GM21576 (cell line): Measurements from ENCODE around the gene MOCOS.

ENCODE experiments used
- ATAC-seq: cut with Tn5 transposase; IDR thresholded peaks from one replicate; pipeline ENCODE4 v1.9.1; 2021; ENCODE audit warnings: mild to moderate bottlenecking, moderate library complexity; ENCODE audit not compliant: unreplicated experiment

Gene MOCOS

DNA sequence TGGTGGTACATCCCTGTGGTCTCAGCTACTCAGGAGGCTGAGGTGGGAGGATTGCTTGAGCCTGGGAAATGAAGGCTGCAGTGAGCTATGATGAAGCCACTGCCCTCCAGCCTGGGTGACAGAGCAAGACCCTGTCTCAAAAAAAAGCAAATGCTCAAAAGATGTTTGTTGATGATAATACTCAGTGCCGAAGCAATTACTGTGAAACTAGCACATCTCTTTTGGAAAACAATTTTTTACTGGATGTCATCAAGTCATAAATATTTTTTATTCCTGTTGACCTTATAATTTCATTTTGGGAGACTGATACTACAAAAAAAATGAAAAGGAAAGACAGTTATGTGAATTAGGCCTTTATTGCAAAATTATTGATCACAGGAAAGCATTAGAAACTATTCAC lies 75.7 kb downstream of the MOCOS start:
- no peak for ATAC-seq

DNA sequence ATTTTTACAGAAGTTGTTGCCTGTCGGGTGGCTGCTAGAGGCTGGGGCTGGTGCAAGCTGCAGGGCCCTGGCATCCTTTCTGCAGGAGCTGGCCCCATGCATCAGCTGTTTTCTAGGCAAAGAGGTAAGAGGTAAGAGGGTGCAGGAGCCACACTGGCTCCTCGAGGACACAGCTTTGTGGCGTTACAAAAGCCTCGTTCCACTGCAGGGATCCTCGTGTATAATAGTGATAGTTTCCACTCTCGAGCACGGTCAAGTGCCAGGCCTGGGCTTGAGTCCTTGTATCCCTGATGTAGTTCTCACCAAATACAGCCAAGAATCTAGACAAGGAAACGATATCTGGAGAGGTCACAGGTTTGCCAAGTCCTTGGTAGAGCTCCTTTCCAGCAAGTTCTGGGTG lies 77.0 kb downstream of the MOCOS start:
- no peak for ATAC-seq

DNA sequence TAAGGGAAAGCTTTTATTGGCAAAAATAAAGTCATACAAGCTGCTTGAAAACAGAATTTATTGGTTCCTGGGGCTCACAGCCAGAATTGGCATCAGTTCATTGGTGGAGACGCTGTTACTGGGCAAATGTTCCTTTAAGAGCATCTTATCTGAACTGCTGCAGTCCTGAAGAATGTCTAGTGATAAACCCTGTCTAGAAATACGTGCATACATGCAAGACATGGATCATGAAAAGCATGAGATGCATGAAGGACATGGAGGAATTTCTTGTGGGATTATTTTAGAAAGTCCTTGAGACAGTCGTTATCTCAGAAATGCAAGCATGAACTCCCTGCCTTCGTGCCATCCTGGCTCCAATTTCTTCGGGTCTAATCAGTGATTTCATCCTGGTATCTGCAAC lies 77.7 kb downstream of the MOCOS start:
- no peak for ATAC-seq

DNA sequence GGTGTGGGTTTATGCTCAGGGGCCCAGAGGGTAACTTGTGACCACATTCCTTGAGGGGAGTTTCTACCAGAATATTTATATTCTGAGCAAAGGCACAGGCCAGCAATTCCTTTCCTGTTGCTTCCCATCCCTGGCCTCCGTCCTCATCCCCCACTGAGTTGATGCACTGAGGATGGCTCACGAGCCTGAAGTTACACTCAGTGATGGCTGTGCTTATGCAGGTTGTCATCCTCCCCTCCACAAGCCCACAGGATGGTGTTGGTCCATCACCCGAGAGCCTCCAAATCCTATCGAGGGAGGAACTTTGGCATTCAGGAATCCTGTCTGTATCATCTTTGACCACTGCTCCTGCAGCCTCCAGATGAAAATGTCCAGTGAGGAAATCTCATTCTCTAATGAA lies 81.9 kb downstream of the MOCOS start:
- no peak for ATAC-seq

DNA sequence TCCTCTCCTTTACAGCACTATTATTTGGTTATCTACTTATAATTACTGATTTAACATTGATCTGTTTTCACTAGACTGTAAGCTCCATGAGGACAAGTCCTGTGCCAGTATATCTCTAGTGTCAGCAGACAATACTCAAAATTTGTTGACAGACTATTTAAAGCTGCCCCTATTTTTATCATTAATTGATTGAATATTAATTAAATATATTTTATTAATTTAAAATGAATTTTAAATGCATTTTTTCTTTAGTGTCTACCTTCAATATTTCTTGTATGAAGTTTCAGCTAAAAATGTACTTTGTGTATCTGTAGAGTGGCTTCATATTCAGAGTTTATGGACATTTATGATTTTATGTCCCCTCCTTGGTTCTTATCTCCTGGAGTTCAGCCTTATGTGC lies 83.9 kb downstream of the MOCOS start:
- no peak for ATAC-seq

DNA sequence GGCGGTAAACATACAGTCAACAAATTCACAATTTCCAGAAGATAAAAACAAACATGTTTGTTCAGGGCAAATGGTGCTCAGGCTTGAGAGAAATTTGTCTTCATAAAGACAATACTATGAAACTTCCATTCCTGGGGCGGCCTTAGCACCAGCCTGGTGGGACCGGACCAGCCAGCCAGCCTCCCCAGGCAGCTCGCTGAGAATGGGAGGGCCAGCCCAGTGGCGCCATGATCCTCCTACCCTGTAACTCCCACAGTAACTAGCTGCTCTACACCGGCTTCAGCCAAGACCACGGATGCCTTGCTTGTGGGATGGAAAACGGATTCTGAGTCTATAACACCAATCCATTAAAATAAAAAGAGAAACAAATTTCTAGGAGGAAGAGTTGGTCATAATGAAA lies 86.0 kb downstream of the MOCOS start:
- no peak for ATAC-seq

DNA sequence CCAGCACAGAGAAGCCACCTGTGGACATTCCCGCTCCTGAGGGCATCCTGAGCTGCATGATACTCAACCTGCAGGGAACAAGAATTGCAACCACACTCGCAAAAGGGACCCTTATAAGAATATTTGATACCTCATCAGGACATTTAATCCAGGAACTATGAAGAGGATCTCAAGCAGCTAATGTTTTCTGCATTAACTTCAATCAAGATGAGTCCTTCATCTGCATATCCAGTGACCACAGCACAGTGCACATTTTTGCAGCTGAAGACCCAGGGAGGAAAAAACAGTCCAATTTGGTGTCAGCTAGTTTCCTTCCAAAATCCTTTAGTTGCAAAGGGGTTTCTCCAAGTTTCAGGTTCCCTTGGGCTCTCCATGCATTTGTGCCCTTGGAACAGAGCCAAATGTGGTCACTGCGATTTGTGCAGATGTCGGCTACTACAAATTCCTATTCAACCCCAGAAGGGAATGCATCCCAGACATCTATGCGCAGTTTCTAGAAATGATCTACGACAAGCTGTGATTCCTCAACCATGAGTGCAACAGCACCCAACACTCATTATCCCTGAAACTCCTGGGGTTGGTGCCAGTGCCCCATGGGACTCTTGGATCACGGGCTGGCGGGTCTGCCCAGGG lies 86.9 kb downstream of the MOCOS start:
- no peak for ATAC-seq

DNA sequence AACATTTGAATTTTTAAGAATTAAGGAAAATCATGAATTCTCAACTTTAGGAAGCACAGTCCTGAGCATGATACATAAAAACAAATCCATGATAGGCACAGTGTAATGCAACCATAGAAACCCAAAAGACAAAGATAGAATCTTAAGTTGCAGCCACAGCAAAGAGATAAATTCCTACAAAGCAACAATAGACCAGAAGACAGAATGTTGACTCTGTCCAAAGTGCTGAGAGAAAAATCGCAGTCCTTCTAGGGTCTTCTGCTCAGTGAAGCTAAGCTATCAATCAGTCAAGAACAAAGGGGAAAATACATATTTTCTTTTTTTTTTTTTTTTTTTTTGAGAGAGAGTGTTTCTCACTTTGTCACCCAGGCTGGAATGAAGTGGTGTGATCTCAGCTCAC lies 88.3 kb downstream of the MOCOS start:
- ATAC-seq, result no peak

DNA sequence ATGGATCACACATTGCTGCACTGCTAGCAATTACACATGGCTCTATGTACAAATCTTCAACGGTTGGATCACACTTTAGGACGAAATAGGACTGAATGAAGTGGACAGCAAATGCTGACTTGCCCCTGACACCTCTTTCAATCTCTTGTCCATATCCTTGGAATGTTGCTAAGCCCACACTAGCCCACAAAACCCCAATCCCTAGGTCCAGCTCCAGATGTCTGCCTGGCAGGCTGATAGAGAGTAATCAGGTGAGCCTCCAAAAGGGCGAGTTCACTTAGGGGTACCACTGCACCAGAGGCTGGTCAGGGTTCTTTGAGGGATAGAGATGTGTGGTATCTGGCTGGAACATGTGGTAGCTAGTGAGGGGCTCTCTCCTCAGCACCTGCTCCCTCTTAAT lies 91.7 kb downstream of the MOCOS start:
- ATAC-seq, result no peak

DNA sequence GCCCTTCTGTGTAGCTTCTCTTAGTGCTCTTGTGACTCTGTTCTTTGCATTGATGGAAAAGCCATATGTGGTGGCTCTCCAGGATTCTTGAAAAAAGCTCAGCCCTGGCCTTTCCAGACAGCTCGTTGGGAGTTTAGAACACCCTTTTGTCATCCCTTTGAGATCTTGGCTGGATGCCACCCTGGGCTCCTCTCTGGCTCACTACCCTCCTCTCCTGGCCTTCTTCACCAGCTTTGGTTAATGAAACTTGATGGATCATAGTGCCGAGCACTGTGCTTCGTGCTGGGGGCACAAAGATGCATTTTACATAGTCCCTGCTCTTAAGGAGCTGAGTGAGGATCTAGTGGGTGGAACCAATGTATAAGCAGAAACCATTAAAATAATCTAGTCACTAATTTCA lies 94.6 kb downstream of the MOCOS start:
- ATAC-seq, result no peak

DNA sequence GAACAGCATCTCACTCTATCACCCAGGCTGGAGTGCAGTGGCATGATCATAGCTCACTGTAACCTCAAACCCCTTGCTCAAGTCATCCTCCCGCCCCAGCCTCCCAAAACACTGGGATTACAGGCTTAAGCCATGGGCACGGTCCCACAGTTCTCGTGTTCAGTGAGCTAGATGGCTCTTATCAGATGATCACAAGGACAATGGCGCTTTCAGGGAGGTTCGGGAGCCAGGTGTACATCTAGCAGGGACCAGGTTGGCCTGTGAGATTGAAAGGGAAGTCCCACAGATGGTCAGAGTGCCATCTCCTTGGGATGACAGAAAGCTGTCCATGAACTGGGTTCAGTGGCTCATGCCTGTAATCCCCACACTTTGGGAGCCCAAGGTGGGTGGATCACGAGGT lies 96.2 kb downstream of the MOCOS start:
- no peak for ATAC-seq

DNA sequence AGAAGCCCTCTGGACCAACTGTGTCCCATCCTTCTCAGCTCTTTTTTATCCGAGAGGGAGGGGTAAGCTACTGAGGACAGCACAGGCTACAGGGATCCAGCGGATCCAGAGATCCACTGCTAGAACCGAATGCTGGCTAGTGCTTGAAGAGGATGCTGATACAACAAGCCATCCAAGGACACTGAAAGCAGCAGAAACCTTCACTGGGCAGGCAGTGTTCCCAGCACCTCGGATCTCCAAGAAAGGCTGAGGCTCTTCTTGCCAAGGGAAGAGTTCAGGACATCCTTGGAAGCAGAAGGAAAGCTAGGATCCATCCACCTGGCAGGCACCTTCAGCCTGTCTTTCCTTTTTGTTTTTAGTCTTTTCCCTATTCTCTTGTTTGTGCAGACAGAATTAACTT lies 97.0 kb downstream of the MOCOS start:
- no peak for ATAC-seq

DNA sequence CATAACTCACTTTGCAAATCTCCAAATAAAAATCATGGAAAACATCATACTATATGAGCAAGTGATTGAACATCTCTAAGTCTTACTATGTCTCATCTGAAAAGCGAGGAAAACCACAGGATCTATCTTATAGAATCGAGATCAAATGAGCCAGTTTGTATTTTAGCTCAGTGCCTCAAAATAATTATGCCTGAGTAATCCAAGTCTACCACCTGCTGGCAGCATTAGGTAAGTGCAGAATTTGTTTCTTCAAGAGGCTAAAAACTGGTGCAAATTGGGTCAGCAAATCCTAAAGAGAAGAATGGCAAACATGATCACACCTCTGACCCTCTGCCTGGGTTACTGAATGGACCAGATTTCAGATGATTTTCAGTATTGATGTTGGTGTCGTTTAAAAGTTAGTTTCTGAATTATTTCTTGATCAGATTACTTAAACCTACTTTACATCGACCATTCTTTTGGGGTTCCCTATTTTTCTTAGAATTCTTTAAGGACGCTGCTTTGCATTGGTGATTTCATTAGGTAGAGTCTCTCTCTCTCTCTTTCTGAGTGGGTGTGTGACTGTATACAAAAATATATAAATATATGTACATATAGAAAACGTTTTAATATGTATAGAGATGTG lies 97.5 kb downstream of the MOCOS start:
- ATAC-seq, result no peak

DNA sequence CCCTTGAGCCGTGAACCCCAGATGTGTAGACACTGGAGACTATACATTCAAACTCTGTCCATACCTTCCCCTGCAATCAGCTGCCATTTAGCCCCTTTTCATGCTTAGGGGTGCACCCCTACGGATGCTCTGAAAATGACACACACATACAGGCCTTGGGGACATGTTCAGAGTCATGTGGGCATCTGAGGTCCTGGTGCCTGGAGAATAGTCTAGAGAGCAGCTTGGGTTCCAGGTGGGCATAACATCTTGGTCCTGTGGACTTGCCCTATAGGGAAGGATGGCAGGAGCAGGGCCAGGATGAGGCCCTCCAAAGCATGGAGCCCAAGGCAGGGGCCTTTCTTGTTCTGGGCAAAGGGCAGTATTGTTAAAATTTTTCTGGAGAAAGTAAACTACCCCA lies 100.4 kb downstream of the MOCOS start:
- no peak for ATAC-seq

DNA sequence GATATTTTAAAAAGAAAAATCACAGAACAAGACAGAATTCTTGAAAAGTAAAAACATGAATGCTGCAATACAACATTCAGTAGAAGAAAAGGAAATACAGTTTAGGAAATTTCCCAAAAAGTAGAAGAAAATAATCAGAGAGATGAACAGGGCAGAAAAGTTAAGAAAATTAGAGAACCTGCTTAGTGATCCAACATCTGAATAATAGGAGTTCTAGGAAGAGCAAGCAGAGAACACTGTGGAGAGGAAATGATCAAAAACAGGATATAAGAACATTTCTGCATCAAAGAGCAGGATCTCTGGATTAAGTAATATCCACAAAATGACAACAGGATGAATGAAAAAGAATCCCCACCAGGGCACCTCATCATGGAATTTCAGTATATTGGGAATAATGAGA lies 101.4 kb downstream of the MOCOS start:
- no peak for ATAC-seq

DNA sequence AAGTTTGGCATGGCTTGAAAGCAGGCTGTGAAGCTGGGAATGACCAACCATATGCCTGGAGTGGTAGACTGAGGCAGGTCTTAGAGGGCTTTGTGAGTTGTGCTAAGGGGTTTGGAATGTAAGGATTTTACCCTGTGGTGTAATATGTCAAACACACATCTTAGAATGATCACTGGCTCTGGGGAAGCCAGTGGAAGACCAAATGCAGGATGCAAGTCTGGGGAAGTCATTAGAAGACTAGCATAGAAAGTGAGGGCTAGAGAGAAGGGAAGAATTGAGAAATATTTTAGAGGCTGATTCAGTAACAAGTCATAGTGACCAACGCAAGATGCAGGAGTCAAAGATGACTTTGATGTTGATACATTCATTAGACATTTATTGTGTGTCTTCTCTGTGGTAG lies 106.7 kb downstream of the MOCOS start:
- no peak for ATAC-seq

DNA sequence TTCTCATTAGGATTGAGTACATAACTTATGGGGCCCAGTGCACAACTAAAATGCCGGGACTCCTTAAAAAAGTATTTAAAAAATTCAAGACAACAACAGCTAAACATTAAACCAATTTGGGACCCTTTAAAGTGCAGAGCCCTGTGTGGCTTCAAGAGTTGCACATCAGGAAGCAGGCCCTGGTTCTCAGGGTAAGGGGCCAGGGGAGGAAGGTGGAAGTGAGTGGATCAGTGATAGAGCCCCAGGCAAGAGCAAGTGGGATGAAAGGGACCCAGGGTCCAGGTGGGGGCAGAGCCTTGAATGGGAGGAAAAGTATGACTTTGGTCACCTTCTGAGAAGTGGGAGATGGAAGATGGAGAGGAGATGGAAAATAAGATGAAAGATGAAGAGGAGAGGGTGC lies 107.9 kb downstream of the MOCOS start:
- no peak for ATAC-seq

DNA sequence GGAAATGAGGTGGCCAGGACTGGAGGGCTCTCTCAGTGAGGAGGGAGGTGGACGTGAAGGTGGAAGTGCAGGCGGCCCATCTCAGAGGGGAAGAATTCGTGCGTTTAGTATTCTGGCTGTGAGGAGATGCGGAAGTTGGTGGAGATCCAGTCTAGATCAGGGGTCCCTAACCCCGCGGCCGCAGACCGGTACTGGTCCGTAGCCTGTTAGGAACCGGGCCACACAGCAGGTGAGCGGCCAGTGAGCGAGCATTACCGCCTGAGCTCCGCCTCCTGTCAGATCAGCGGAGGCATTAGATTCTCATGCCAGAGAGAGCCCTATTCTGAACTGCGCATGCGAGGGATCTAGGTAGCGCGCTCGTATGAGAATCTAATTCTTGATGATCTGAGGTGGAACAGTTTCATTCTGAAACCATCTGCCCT lies 108.6 kb downstream of the MOCOS start:
- ATAC-seq, result no peak

DNA sequence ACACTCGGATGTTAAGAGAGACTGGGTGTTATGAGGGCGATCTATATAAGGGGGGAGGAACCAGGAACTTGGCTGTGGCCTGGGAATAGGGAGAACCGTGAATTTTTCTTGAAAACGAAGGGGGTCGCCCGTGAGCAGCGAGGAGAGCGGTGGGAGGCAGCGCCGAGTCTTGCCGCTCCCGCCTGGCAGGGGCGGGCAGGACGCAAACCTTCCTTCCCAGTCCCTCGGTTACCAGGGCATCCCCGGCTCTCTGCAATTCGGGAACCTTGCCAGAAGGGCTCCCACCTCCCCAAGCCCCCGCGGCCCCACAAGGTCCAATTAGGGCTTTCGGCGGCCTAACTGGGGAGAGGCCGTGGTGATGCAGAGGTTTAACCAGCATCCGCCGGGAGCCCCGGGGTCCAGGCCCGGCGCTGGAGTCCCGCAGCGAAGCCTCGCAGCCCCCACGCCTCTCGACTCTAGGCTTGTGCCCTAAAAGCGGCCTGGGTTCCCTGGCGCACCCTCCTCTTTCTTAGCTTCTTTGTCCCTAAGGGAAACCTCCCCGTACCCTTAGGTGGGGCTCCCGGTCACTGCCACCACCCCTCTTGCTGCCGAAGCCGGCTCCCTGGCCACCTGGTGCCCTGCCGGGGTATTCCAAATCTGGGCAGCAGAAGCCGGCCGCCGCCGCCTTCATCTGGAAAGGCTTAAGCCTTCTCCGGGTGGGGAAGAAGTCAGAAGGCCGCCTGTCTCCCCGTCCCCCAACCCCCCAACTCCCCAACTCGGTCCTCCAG lies 109.5 kb downstream of the MOCOS start:
- ATAC-seq, result no peak

DNA sequence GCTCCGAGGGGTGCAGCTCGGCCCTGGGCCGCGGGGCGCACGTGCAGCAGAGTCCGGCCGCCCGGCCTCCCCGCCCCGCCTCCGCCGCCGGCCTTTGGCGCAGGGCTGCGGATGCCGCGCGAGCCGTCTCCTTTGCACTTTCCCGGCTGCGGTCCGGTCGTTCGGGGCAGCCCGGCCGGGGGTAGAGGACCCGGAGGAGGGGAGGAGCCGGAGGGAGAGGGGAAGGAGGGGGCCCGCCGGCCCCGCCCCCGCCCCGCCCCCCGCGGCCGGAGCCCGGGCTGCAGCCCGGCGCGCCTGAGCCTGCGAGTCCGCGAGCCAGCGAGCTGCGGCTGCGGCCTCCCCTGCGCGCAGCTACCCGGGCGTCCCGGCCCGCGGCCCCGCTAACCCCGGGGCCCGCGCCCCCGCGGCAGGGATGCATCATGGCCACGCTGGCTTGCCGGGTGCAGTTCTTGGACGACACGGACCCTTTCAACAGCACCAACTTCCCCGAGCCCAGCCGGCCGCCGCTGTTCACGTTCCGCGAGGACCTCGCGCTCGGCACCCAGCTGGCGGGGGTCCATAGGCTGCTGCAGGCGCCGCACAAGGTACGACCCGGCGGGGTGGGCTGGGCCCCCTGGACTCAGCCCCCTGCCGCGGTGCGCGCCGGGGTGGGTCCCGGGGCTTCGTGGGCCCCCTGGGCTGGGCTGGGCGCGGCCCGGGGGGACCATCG lies 110.3 kb downstream of the MOCOS start, which contains the start of gene FHOD3:
FHOD3 (plus strand) TSS at position 297 of the 709 bp plus-strand sequence; CDS start at position 420, 123 bp downstream.
- peak; percentile 38 for ATAC-seq

DNA sequence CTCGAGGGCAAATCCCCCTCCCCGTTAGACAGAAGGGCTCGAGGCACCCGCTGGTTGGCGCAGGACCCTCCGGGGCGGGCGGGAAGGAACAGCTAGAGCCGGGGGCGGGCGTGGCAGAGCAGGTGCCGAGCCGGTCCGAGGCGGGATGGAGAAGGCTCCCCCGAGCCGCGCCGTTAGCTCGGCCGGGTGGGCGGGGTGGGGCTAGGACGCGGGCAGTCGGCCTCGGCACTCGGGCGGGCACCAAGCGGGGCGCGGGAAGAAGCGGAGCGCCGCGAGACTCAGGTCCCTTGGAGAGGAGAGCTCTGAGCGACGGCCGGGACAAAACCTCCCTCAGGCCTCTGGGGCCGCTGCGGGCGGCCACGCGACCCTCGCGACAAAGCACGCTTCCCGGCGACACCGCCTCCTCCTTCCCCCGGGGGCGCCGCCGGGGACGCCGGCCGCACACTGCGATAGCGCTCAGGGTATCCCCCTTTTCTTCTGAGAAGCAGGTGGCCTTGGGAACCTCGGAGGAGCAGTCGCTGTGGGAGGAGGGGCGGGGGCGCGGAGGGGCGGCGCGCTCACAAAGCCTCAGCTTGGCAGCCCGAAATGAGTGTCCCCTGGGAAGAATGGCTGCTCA lies 110.9 kb downstream of the MOCOS start:
- ATAC-seq, result no peak
